Central memory CD8-positive, alpha-beta T cell (primary cell): ENCODE measurements around the gene TAP1.
"Not testable (repeated sequence)": the region's sequence is repeated elsewhere in the genome, so short reads cannot be mapped to it uniquely, and the experiment has no call there.

Experiments used
- ATAC-seq: fragments of 150-1000 bp; cut with Tn5 transposase; replicated peaks from 2 replicates; pipeline ENCODE4 v1.10.0; 2022; ENCODE audit warnings: mild to moderate bottlenecking, moderate FRiP score, moderate number of reproducible peaks; ENCODE audit not compliant: poor library complexity, severe bottlenecking; ENCODE audit errors: extremely low read depth
- DNase-seq, 2 donors: peaks; one replicate each; pipeline ENCODE4 v3.0.0; 2021; ENCODE audit warnings: low spot score in 2 of 2
- H3K27ac Mint-ChIP-seq: one replicate; pipeline ENCODE4 v1.8.0; 2022; ENCODE audit warnings: low read depth, mild to moderate bottlenecking, moderate library complexity, mixed read lengths
- H3K27me3 Mint-ChIP-seq: one replicate; pipeline ENCODE4 v1.8.0; 2022; ENCODE audit warnings: mixed read lengths
- H3K36me3 Mint-ChIP-seq: one replicate; pipeline ENCODE4 v1.8.0; 2022; ENCODE audit warnings: mild to moderate bottlenecking, moderate library complexity, mixed read lengths; ENCODE audit not compliant: insufficient read depth
- H3K4me1 Mint-ChIP-seq: one replicate; pipeline ENCODE4 v1.8.0; 2022; ENCODE audit warnings: mixed read lengths
- H3K4me3 Mint-ChIP-seq: one replicate; pipeline ENCODE4 v1.8.0; 2022; ENCODE audit warnings: mild to moderate bottlenecking, moderate library complexity, mixed read lengths
- H3K9me3 Mint-ChIP-seq: one replicate; pipeline ENCODE4 v1.8.0; 2022; ENCODE audit warnings: mixed read lengths

TAP1 gene

GRCh38 chr6:32853541-32854375 lies at the start of gene TAP1, which contains the start of gene PSMB9:
TAP1 (minus strand) TSS chr6:32853704; CDS start chr6:32853636, 68 bp downstream.
PSMB9 (plus strand) TSS chr6:32854192; CDS start chr6:32854230, 38 bp downstream.
- no peaks in the 10 kb centered on the region for H3K27me3 Mint-ChIP-seq
- H3K36me3 Mint-ChIP-seq, result peaks cover 86% of the 10 kb centered on the region
- peak within 1 kb of the TSS; percentile 99 for H3K27ac Mint-ChIP-seq
- DNase-seq, result peak; percentile 88 to 92
- peaks cover 74% of the 10 kb centered on the region for H3K4me1 Mint-ChIP-seq
- H3K9me3 Mint-ChIP-seq, result no peaks in the 10 kb centered on the region
- H3K4me3 Mint-ChIP-seq, result peak within 1 kb of the TSS; percentile 97
- peak; percentile 83 for ATAC-seq

GRCh38 chr6:32895006-32895345 lies 41.5 kb upstream of the TAP1 start:
- DNase-seq (no peak), ATAC-seq (peak; percentile 11)
- Mint-ChIP-seq H3K4me1 (peaks cover 45% of the 10 kb centered on the region), H3K9me3 (no peaks in the 10 kb centered on the region), H3K27ac (peak overlapping the region; percentile 92), H3K4me3 (peak overlapping the region; percentile 96), H3K36me3 (peaks cover 7% of the 10 kb centered on the region), H3K27me3 (no peaks in the 10 kb centered on the region)

- Mint-ChIP-seq H3K9me3 (no peaks in the 10 kb centered on the region), H3K27me3 (no peaks in the 10 kb centered on the region), H3K4me1 (peaks cover 45% of the 10 kb centered on the region), H3K4me3 (peak overlapping the region; percentile 96), H3K27ac (peak overlapping the region; percentile 92), H3K36me3 (peaks cover 7% of the 10 kb centered on the region)
- DNase-seq (peak; percentile 94 to 97), ATAC-seq (peak; percentile 99)
Measured at GRCh38 chr6:32894085-32895005, 40.8 kb upstream of the TAP1 start.

- Mint-ChIP-seq H3K36me3 (peaks cover 7% of the 10 kb centered on the region), H3K4me1 (peaks cover 24% of the 10 kb centered on the region), H3K27ac (no peak overlapping the region), H3K4me3 (no peak overlapping the region), H3K27me3 (no peaks in the 10 kb centered on the region), H3K9me3 (no peaks in the 10 kb centered on the region)
- DNase-seq (no peak), ATAC-seq (no peak)
Measured at GRCh38 chr6:32890831-32891230, 37.3 kb upstream of the TAP1 start.

GRCh38 chr6:32889533-32889932 lies 36.0 kb upstream of the TAP1 start:
- Mint-ChIP-seq H3K4me1 (peaks cover 11% of the 10 kb centered on the region), H3K27me3 (no peaks in the 10 kb centered on the region), H3K27ac (no peak overlapping the region), H3K4me3 (no peak overlapping the region), H3K9me3 (no peaks in the 10 kb centered on the region), H3K36me3 (peaks cover 6% of the 10 kb centered on the region)
- ATAC-seq, result no peak
- DNase-seq, result no peak

GRCh38 chr6:32888576-32888975 lies 35.1 kb upstream of the TAP1 start:
- no peak overlapping the region for H3K4me3 Mint-ChIP-seq
- ATAC-seq (no peak), DNase-seq (no peak)
- no peaks in the 10 kb centered on the region for H3K9me3 Mint-ChIP-seq
- peaks cover 4% of the 10 kb centered on the region for H3K4me1 Mint-ChIP-seq
- H3K27me3 Mint-ChIP-seq, result no peaks in the 10 kb centered on the region
- H3K27ac Mint-ChIP-seq, result peak overlapping the region; percentile 67
- peaks cover 2% of the 10 kb centered on the region for H3K36me3 Mint-ChIP-seq

- Mint-ChIP-seq H3K4me1 (no peaks in the 10 kb centered on the region), H3K4me3 (no peak overlapping the region), H3K27ac (no peak overlapping the region), H3K36me3 (peaks cover 1% of the 10 kb centered on the region), H3K9me3 (no peaks in the 10 kb centered on the region), H3K27me3 (no peaks in the 10 kb centered on the region)
- no peak for DNase-seq
- no peak for ATAC-seq
Measured at GRCh38 chr6:32887616-32888015, 34.1 kb upstream of the TAP1 start.

- Mint-ChIP-seq H3K4me3 (no peak overlapping the region), H3K36me3 (peaks cover 2% of the 10 kb centered on the region), H3K4me1 (no peaks in the 10 kb centered on the region), H3K27me3 (no peaks in the 10 kb centered on the region), H3K27ac (no peak overlapping the region), H3K9me3 (no peaks in the 10 kb centered on the region)
- DNase-seq, result no peak
- ATAC-seq, result no peak
Measured at GRCh38 chr6:32886681-32887383, 33.3 kb upstream of the TAP1 start.

- Mint-ChIP-seq H3K4me3 (no peak overlapping the region), H3K36me3 (peaks cover 6% of the 10 kb centered on the region), H3K27ac (no peak overlapping the region), H3K27me3 (no peaks in the 10 kb centered on the region), H3K9me3 (no peaks in the 10 kb centered on the region), H3K4me1 (no peaks in the 10 kb centered on the region)
- no peak for DNase-seq
- ATAC-seq, result no peak
Measured at GRCh38 chr6:32885698-32886286, 32.3 kb upstream of the TAP1 start.

- Mint-ChIP-seq H3K27me3 (no peaks in the 10 kb centered on the region), H3K27ac (no peak overlapping the region), H3K9me3 (no peaks in the 10 kb centered on the region), H3K4me1 (no peaks in the 10 kb centered on the region), H3K36me3 (peaks cover 14% of the 10 kb centered on the region), H3K4me3 (no peak overlapping the region)
- ATAC-seq (no peak), DNase-seq (no peak)
Measured at GRCh38 chr6:32883789-32884188, 30.3 kb upstream of the TAP1 start.

GRCh38 chr6:32882879-32883250 lies 29.4 kb upstream of the TAP1 start:
- Mint-ChIP-seq H3K9me3 (no peaks in the 10 kb centered on the region), H3K27me3 (no peaks in the 10 kb centered on the region), H3K36me3 (peaks cover 14% of the 10 kb centered on the region), H3K4me3 (no peak overlapping the region), H3K27ac (no peak overlapping the region), H3K4me1 (no peaks in the 10 kb centered on the region)
- DNase-seq (no peak), ATAC-seq (no peak)

- not testable (repeated sequence) for H3K27me3 Mint-ChIP-seq, H3K4me3 Mint-ChIP-seq, H3K27ac Mint-ChIP-seq, H3K4me1 Mint-ChIP-seq, DNase-seq, H3K9me3 Mint-ChIP-seq, ATAC-seq
- peaks cover 17% of the 10 kb centered on the region for H3K36me3 Mint-ChIP-seq
Measured at GRCh38 chr6:32880962-32881361, 27.5 kb upstream of the TAP1 start.
